WERI-Rb-1 (cell line): ENCODE results near the gene TANC1.
A peak's percentile ranks its signal among the peaks of the same experiment; 100 is the strongest.

ENCODE experiments used
- DNase-seq: peaks from one replicate; pipeline ENCODE4 v3.0.0-alpha.2; 2020
- H3K27ac ChIP-seq: fragments of 250-450 bp; sonication (Bioruptor Pico); 2 replicates; pipeline ENCODE4 v1.5.1; 2020; ENCODE audit warnings: mild to moderate bottlenecking, moderate library complexity
- H3K27me3 ChIP-seq: fragments of 250-450 bp; sonication (Bioruptor Pico); 2 replicates; pipeline ENCODE4 v1.5.1; 2021; ENCODE audit warnings: mild to moderate bottlenecking, low read depth, moderate library complexity; ENCODE audit not compliant: insufficient read depth, severe bottlenecking
- H3K36me3 ChIP-seq: fragments of 250-450 bp; sonication (Bioruptor Pico); 2 replicates; pipeline ENCODE4 v1.5.1; 2020; ENCODE audit warnings: mild to moderate bottlenecking, moderate library complexity
- H3K4me3 ChIP-seq: 2 replicates; pipeline ENCODE4 v1.5.1; 2011; ENCODE audit warnings: low read depth, mild to moderate bottlenecking, control low read depth, low read length
- H3K9me3 ChIP-seq: fragments of 250-450 bp; sonication (Bioruptor Pico); 2 replicates; pipeline ENCODE4 v1.5.1; 2021; ENCODE audit warnings: mild to moderate bottlenecking, moderate library complexity; ENCODE audit not compliant: severe bottlenecking
- TF ChIP-seq, protein P1 (sequence below): IDR thresholded peaks from 2 replicates; pipeline ENCODE4 v1.5.1; 2011; ENCODE audit warnings: low read depth, mild to moderate bottlenecking, control low read depth, inconsistent platforms, low read length

The TANC1 gene

DNA sequence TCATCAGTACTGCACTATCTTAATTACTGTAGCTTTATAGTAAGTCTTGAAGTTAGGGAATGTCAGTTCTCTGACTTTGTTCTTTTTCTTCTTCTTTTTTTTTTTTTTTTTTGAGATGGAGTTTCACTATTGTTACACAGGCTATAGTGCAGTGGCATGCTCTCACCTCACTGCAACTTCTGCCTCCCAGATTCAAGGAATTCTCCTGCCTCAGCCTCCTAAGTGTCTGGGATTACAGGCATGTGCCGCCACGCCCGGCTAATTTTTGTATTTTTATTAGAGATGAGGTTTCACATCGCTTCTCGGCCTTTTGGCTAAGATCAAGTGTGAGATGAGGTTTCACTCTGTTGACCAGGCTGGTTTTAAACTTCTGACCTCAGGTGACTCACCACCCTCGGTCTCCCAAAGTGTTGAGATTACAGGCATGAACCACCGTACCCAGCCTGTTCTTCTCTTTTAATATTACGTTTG, 41.9 kb upstream of the TANC1 start:
- DNase-seq = peak; percentile 22
- H3K9me3 ChIP-seq = peaks cover 19% of the 10 kb centered on the region
- no peak overlapping the region for H3K4me3 ChIP-seq
- H3K27me3 ChIP-seq = no peaks in the 10 kb centered on the region
- TF ChIP-seq, protein P1, sequence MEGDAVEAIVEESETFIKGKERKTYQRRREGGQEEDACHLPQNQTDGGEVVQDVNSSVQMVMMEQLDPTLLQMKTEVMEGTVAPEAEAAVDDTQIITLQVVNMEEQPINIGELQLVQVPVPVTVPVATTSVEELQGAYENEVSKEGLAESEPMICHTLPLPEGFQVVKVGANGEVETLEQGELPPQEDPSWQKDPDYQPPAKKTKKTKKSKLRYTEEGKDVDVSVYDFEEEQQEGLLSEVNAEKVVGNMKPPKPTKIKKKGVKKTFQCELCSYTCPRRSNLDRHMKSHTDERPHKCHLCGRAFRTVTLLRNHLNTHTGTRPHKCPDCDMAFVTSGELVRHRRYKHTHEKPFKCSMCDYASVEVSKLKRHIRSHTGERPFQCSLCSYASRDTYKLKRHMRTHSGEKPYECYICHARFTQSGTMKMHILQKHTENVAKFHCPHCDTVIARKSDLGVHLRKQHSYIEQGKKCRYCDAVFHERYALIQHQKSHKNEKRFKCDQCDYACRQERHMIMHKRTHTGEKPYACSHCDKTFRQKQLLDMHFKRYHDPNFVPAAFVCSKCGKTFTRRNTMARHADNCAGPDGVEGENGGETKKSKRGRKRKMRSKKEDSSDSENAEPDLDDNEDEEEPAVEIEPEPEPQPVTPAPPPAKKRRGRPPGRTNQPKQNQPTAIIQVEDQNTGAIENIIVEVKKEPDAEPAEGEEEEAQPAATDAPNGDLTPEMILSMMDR = no peak
- no peaks in the 10 kb centered on the region for H3K36me3 ChIP-seq
- H3K27ac ChIP-seq = no peak overlapping the region

DNA sequence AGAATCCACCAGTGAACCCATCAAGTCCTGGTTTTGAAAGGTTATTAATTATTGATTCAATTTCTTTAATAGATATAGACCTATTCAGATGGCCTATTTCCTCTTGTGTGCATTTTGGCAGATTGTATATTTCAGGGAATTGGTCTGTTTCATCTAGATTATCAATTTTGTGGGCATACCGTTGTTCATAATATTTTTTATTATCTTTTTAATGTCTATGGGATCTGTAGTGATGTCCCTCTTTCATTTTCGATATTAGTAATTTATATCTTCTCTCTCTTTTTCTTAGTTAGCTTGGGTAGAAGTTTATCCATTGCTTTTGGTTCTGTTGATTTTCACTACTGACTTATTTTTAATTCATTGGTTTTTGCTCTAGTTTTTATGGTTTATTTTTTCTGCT, 39.9 kb upstream of the TANC1 start:
- TF ChIP-seq, protein P1 = no peak
- H3K27ac ChIP-seq = no peak overlapping the region
- no peaks in the 10 kb centered on the region for H3K27me3 ChIP-seq
- DNase-seq = no peak
- peaks cover 19% of the 10 kb centered on the region for H3K9me3 ChIP-seq
- H3K4me3 ChIP-seq = no peak overlapping the region
- H3K36me3 ChIP-seq = no peaks in the 10 kb centered on the region

DNA sequence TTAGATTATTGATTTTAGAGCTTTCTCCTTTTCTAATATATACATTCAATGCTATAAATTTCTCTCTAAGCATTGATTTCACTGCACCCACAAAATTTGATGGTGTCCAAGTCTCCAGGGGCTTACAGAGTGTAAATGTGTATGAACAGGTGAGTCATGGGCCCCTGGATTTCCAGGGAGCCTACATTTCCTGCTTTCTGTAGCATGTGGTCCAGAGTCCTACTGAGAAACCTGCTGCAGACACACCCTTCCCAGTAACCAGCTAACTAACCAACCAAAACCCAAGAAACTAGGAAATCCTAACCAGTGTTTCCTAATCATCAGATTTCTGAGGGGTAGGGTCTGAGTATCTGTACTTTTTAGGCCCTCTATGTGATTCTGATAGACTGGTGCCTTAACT, 39.5 kb upstream of the TANC1 start:
- Histone ChIP-seq H3K27ac (peak overlapping the region; percentile 41), H3K27me3 (no peaks in the 10 kb centered on the region), H3K36me3 (no peaks in the 10 kb centered on the region), H3K9me3 (peaks cover 19% of the 10 kb centered on the region), H3K4me3 (no peak overlapping the region)
- TF ChIP-seq, protein P1 = no peak
- DNase-seq = no peak

DNA sequence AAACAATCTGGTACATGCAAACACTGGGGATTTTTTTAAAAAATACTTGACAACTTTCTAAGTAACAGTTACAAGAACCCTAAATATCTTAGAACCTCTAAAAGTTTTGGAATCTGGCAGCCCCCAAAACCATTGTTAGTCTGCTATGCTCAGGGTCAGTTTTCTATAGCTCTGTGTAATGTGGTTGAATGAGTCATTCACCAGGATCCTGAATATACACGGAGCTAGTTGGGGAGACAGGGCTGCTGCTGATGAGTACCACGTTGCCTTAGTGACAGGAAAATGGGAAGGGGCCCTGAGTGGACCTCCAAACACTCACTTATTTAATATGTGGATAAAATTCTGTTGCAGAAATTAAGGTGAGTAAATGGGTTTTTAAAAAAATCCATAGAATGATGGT, 36.9 kb upstream of the TANC1 start:
- DNase-seq = no peak
- Histone ChIP-seq H3K4me3 (no peak overlapping the region), H3K36me3 (no peaks in the 10 kb centered on the region)

DNA sequence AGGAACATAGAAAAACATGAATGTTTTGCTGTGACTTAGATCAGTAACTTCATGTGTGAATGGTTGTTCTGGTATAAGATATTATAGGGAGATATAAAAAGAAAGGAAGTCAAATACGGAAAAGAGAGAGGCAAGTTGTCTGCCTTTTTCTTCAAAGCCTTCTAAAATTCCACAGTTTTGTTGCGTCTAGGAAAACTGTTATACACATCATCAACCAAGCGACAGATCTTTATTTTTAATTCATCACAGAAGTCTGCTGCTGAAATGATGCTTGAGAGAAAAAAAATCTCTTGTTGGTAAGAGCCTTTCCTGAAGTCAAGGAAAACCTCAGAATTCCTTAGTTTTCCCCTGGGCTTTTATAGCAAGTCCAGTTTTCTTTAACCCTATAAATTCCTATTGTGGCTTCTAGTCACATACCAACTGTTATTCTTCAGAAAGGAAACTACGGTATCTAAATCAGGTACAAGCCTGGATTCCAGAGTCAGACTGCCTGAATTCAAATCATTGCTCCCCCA, 36.3 kb upstream of the TANC1 start:
- TF ChIP-seq, protein P1 = no peak
- no peak for DNase-seq
- Histone ChIP-seq H3K27me3 (no peaks in the 10 kb centered on the region), H3K4me3 (no peak overlapping the region), H3K36me3 (no peaks in the 10 kb centered on the region), H3K9me3 (peaks cover 19% of the 10 kb centered on the region), H3K27ac (no peak overlapping the region)

More for the DNA sequence above, 36.9 kb upstream of the TANC1 start:
- H3K9me3 ChIP-seq = peaks cover 19% of the 10 kb centered on the region
- no peaks in the 10 kb centered on the region for H3K27me3 ChIP-seq
- TF ChIP-seq, protein P1 = no peak
- H3K27ac ChIP-seq = no peak overlapping the region

DNA sequence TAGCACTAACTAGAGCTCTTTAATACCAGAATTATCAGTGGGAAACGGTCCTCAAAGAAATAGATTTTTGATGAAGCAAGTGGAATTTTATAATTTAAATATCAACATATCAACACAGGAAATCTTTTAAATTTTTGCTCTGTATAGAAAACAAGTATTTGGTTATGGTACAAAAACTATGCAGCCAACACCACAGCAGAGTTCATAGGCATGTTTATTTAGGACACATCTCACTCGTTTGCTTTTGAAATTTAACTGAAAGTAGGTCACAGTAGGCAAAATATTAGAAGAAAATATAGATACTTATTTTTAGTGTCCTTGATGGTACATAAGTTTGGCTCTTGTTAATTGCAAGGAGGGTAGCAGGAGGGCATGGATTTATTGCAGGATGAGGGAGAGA, 34.3 kb upstream of the TANC1 start:
- peaks cover 10% of the 10 kb centered on the region for H3K9me3 ChIP-seq
- H3K27me3 ChIP-seq = no peaks in the 10 kb centered on the region
- H3K4me3 ChIP-seq = no peak overlapping the region
- DNase-seq = no peak
- H3K36me3 ChIP-seq = no peaks in the 10 kb centered on the region
- no peak overlapping the region for H3K27ac ChIP-seq
- TF ChIP-seq, protein P1 = no peak
